ENCODE results near the gene SEH1L.
"Not testable (repeated sequence)": the region's sequence is repeated elsewhere in the genome, so short reads cannot be mapped to it uniquely, and the experiment has no call there.

Gene SEH1L

DNA sequence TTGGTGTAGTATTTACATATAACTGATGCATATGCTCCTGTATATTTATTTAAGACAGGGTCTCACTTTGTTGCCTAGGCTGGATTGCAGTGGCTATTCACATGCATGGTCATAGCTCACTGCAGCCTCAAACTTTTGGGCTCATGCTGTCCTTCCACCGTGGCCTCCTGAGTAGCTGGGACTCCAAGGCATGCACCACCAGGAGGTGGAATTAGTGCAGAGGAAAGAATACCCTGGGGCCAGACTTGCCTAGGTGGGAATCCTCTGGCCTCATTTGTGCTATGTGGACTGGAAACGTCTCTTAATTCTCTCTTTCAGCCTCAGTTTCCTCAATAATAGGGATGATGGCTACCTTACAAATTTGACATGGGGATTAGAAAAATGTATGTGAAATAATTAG, 45.6 kb downstream of the SEH1L start:
- H3K27me3 ChIP-seq (ENCODE audit: control insufficient read depth in 2 of 2, insufficient read depth in 2 of 2, low read length in 2 of 2), result no peaks in the 10 kb centered on the region
- H3K9me3 ChIP-seq (ENCODE audit: control insufficient read depth in 2 of 2, low read length in 2 of 2), result no peaks in the 10 kb centered on the region
- no peak overlapping the region for H3K4me3 ChIP-seq (ENCODE audit: low read length in 2 of 2)
- H3K4me1 ChIP-seq (ENCODE audit: control insufficient read depth in 2 of 2, insufficient read depth in 2 of 2, low read length in 2 of 2), result peaks cover 7 to 17% of the 10 kb centered on the region in 2 donors
- no peak overlapping the region for H3K9ac ChIP-seq (ENCODE audit: low read depth in 1 of 2, low read length in 2 of 2)
- H3K36me3 ChIP-seq (ENCODE audit: control insufficient read depth in 2 of 2, insufficient read depth in 2 of 2, low read length in 2 of 2), result peaks cover 0 to 4% of the 10 kb centered on the region in 2 donors
- no peak overlapping the region for H3K27ac ChIP-seq (ENCODE audit: low read depth in 2 of 2, low read length in 2 of 2)

GRCh38 chr18:12995424-12995823, 47.6 kb downstream of the SEH1L start:
- Histone ChIP-seq H3K36me3 (ENCODE audit: control insufficient read depth in 2 of 2, insufficient read depth in 2 of 2, low read length in 2 of 2) (peaks cover 0 to 6% of the 10 kb centered on the region in 2 donors), H3K27me3 (ENCODE audit: control insufficient read depth in 2 of 2, insufficient read depth in 2 of 2, low read length in 2 of 2) (no peaks in the 10 kb centered on the region), H3K4me3 (ENCODE audit: low read length in 2 of 2) (no peak overlapping the region), H3K9me3 (ENCODE audit: control insufficient read depth in 2 of 2, low read length in 2 of 2) (no peaks in the 10 kb centered on the region), H3K9ac (ENCODE audit: low read depth in 1 of 2, low read length in 2 of 2) (no peak overlapping the region), H3K27ac (ENCODE audit: low read depth in 2 of 2, low read length in 2 of 2) (no peak overlapping the region), H3K4me1 (ENCODE audit: control insufficient read depth in 2 of 2, insufficient read depth in 2 of 2, low read length in 2 of 2) (peaks cover 7 to 14% of the 10 kb centered on the region in 2 donors)

GRCh38 chr18:12995952-12996477, 48.2 kb downstream of the SEH1L start:
- no peaks in the 10 kb centered on the region for H3K9me3 ChIP-seq (ENCODE audit: control insufficient read depth in 2 of 2, low read length in 2 of 2)
- H3K4me1 ChIP-seq (ENCODE audit: control insufficient read depth in 2 of 2, insufficient read depth in 2 of 2, low read length in 2 of 2), result peaks cover 7 to 10% of the 10 kb centered on the region in 2 donors
- H3K36me3 ChIP-seq (ENCODE audit: control insufficient read depth in 2 of 2, insufficient read depth in 2 of 2, low read length in 2 of 2), result peaks cover 0 to 7% of the 10 kb centered on the region in 2 donors
- H3K27me3 ChIP-seq (ENCODE audit: control insufficient read depth in 2 of 2, insufficient read depth in 2 of 2, low read length in 2 of 2), result no peaks in the 10 kb centered on the region
- no peak overlapping the region for H3K27ac ChIP-seq (ENCODE audit: low read depth in 2 of 2, low read length in 2 of 2)
- no peak overlapping the region for H3K9ac ChIP-seq (ENCODE audit: low read depth in 1 of 2, low read length in 2 of 2)
- H3K4me3 ChIP-seq (ENCODE audit: low read length in 2 of 2), result no peak overlapping the region

DNA sequence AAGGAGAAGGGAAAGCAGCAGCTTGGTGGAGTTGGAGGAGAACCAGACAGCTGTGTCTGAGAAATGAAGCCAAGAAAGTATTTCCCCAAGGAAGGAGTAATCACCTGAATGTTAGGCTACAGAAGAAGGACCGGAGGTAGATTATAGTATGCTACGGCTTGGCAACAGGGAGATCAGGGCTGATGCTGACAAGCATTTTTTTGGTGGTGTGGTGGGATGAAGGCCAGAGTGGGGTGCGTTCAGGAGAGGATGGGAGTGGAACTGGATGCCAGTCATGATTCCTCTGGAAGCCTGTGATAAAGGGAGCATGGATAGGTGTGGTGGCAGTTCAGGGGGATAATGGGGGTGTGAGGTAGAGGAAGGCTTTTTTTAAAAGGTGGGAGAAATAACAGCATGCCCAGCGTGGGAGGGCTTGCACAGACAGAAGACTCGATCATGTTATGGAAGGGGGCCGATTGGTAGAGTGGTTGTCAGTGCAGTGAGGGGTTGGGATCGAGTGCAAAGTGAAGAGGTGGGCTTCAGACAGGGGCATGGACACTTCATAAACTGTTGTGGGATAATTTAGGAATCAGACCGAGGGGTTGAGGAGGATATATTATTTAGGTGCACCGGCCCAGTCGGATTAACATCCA, 49.0 kb downstream of the SEH1L start:
- H3K9ac ChIP-seq (ENCODE audit: low read depth in 1 of 2, low read length in 2 of 2), result no peak overlapping the region
- no peak overlapping the region for H3K27ac ChIP-seq (ENCODE audit: low read depth in 2 of 2, low read length in 2 of 2)
- H3K9me3 ChIP-seq (ENCODE audit: control insufficient read depth in 2 of 2, low read length in 2 of 2), result no peaks in the 10 kb centered on the region
- H3K4me3 ChIP-seq (ENCODE audit: low read length in 2 of 2), result no peak overlapping the region
- H3K4me1 ChIP-seq (ENCODE audit: control insufficient read depth in 2 of 2, insufficient read depth in 2 of 2, low read length in 2 of 2), result peaks cover 7 to 10% of the 10 kb centered on the region in 2 donors
- no peaks in the 10 kb centered on the region for H3K27me3 ChIP-seq (ENCODE audit: control insufficient read depth in 2 of 2, insufficient read depth in 2 of 2, low read length in 2 of 2)
- peaks cover 3 to 9% of the 10 kb centered on the region in 2 donors for H3K36me3 ChIP-seq (ENCODE audit: control insufficient read depth in 2 of 2, insufficient read depth in 2 of 2, low read length in 2 of 2)

DNA sequence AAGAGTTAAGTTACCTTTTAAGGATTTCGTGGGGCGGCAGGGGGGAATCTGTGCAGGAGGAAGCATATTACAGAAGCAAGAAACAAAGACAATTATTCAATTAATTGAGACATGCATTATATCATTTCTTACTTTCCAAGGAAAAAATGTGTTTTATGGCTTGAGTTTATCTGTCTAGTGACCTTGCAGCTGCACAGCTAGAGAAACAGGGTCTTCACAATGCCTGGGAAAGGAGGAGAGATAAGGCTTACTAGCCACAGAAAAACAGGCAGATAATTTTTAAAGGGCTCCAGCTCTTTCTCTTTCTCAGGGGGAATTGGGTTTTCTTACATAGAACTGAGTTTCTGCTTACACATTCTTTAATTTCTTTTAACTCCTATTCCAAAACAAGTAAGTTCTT, 49.5 kb downstream of the SEH1L start:
- H3K4me3 ChIP-seq (ENCODE audit: low read length in 2 of 2); H3K4me1 ChIP-seq (ENCODE audit: control insufficient read depth in 2 of 2, insufficient read depth in 2 of 2, low read length in 2 of 2); H3K9ac ChIP-seq (ENCODE audit: low read depth in 1 of 2, low read length in 2 of 2); H3K9me3 ChIP-seq (ENCODE audit: control insufficient read depth in 2 of 2, low read length in 2 of 2); H3K27ac ChIP-seq (ENCODE audit: low read depth in 2 of 2, low read length in 2 of 2); H3K27me3 ChIP-seq (ENCODE audit: control insufficient read depth in 2 of 2, insufficient read depth in 2 of 2, low read length in 2 of 2); H3K36me3 ChIP-seq (ENCODE audit: control insufficient read depth in 2 of 2, insufficient read depth in 2 of 2, low read length in 2 of 2): not testable (repeated sequence)

GRCh38 chr18:12998332-12999060, 50.7 kb downstream of the SEH1L start:
- Histone ChIP-seq H3K4me1 (ENCODE audit: control insufficient read depth in 2 of 2, insufficient read depth in 2 of 2, low read length in 2 of 2) (no peaks in the 10 kb centered on the region), H3K4me3 (ENCODE audit: low read length in 2 of 2) (no peak overlapping the region), H3K9me3 (ENCODE audit: control insufficient read depth in 2 of 2, low read length in 2 of 2) (no peaks in the 10 kb centered on the region), H3K36me3 (ENCODE audit: control insufficient read depth in 2 of 2, insufficient read depth in 2 of 2, low read length in 2 of 2) (peaks cover 3 to 9% of the 10 kb centered on the region in 2 donors), H3K27ac (ENCODE audit: low read depth in 2 of 2, low read length in 2 of 2) (no peak overlapping the region), H3K9ac (ENCODE audit: low read depth in 1 of 2, low read length in 2 of 2) (no peak overlapping the region), H3K27me3 (ENCODE audit: control insufficient read depth in 2 of 2, insufficient read depth in 2 of 2, low read length in 2 of 2) (no peaks in the 10 kb centered on the region)

DNA sequence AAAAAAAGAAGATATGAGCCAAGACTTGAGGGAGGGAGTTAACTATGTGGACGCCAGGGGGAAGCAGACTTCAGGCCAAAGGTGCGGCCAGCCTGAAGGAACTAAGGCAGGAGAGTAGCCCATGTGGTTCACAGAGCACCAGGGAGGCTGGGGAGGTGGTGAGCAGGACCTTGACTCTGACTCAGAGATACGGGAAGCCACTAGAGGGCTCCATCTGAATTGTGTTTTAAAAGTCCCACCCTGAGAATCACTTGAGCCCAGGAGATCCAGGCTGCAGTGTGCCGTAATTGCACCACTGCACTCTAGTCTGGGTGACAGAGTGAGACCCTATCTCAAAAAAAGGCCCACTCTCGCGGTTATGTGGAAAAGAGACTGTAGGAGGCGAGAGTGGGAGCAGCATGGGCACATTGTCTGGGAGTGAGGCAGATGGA, 55.7 kb downstream of the SEH1L start:
- Histone ChIP-seq H3K27ac (ENCODE audit: low read depth in 2 of 2, low read length in 2 of 2) (no peak overlapping the region), H3K4me3 (ENCODE audit: low read length in 2 of 2) (no peak overlapping the region), H3K9ac (ENCODE audit: low read depth in 1 of 2, low read length in 2 of 2) (no peak overlapping the region), H3K36me3 (ENCODE audit: control insufficient read depth in 2 of 2, insufficient read depth in 2 of 2, low read length in 2 of 2) (peaks cover 16 to 19% of the 10 kb centered on the region in 2 donors), H3K4me1 (ENCODE audit: control insufficient read depth in 2 of 2, insufficient read depth in 2 of 2, low read length in 2 of 2) (no peaks in the 10 kb centered on the region), H3K9me3 (ENCODE audit: control insufficient read depth in 2 of 2, low read length in 2 of 2) (no peaks in the 10 kb centered on the region), H3K27me3 (ENCODE audit: control insufficient read depth in 2 of 2, insufficient read depth in 2 of 2, low read length in 2 of 2) (no peaks in the 10 kb centered on the region)

DNA sequence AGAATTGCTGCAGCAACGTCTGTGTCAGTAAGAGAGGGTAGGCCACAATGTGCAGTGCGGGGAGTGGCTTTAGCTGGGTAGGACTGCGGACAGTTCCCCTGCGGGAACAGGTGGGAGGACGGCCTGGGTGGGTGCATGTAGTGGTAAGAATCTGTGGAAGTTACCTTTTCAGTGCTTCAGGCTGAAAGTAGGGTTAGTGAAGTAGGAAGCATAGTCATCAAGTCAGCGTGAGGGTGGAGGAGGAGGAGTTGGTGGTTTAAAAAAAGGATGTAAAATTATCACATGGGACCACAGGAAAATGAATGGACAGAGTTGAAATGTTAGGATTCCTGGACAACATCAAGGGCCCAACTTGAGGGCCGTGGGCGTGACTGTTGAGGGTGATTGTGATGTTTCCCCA, 56.6 kb downstream of the SEH1L start:
- Histone ChIP-seq H3K9ac (ENCODE audit: low read depth in 1 of 2, low read length in 2 of 2) (no peak overlapping the region), H3K4me1 (ENCODE audit: control insufficient read depth in 2 of 2, insufficient read depth in 2 of 2, low read length in 2 of 2) (no peaks in the 10 kb centered on the region), H3K36me3 (ENCODE audit: control insufficient read depth in 2 of 2, insufficient read depth in 2 of 2, low read length in 2 of 2) (peaks cover 24 to 28% of the 10 kb centered on the region in 2 donors), H3K4me3 (ENCODE audit: low read length in 2 of 2) (no peak overlapping the region), H3K9me3 (ENCODE audit: control insufficient read depth in 2 of 2, low read length in 2 of 2) (no peaks in the 10 kb centered on the region), H3K27ac (ENCODE audit: low read depth in 2 of 2, low read length in 2 of 2) (no peak overlapping the region), H3K27me3 (ENCODE audit: control insufficient read depth in 2 of 2, insufficient read depth in 2 of 2, low read length in 2 of 2) (no peaks in the 10 kb centered on the region)

GRCh38 chr18:13005289-13005688, 57.5 kb downstream of the SEH1L start:
- H3K27ac ChIP-seq (ENCODE audit: low read depth in 2 of 2, low read length in 2 of 2), result no peak overlapping the region
- no peak overlapping the region for H3K4me3 ChIP-seq (ENCODE audit: low read length in 2 of 2)
- H3K36me3 ChIP-seq (ENCODE audit: control insufficient read depth in 2 of 2, insufficient read depth in 2 of 2, low read length in 2 of 2), result peaks cover 25 to 31% of the 10 kb centered on the region in 2 donors
- no peaks in the 10 kb centered on the region for H3K27me3 ChIP-seq (ENCODE audit: control insufficient read depth in 2 of 2, insufficient read depth in 2 of 2, low read length in 2 of 2)
- H3K4me1 ChIP-seq (ENCODE audit: control insufficient read depth in 2 of 2, insufficient read depth in 2 of 2, low read length in 2 of 2), result no peaks in the 10 kb centered on the region
- H3K9me3 ChIP-seq (ENCODE audit: control insufficient read depth in 2 of 2, low read length in 2 of 2), result no peaks in the 10 kb centered on the region
- no peak overlapping the region for H3K9ac ChIP-seq (ENCODE audit: low read depth in 1 of 2, low read length in 2 of 2)

GRCh38 chr18:13006531-13007247, 58.9 kb downstream of the SEH1L start:
- H3K36me3 ChIP-seq (ENCODE audit: control insufficient read depth in 2 of 2, insufficient read depth in 2 of 2, low read length in 2 of 2), result peaks cover 25 to 28% of the 10 kb centered on the region in 2 donors
- no peak overlapping the region for H3K4me3 ChIP-seq (ENCODE audit: low read length in 2 of 2)
- no peak overlapping the region for H3K9ac ChIP-seq (ENCODE audit: low read depth in 1 of 2, low read length in 2 of 2)
- no peaks in the 10 kb centered on the region for H3K27me3 ChIP-seq (ENCODE audit: control insufficient read depth in 2 of 2, insufficient read depth in 2 of 2, low read length in 2 of 2)
- no peaks in the 10 kb centered on the region for H3K9me3 ChIP-seq (ENCODE audit: control insufficient read depth in 2 of 2, low read length in 2 of 2)
- no peaks in the 10 kb centered on the region for H3K4me1 ChIP-seq (ENCODE audit: control insufficient read depth in 2 of 2, insufficient read depth in 2 of 2, low read length in 2 of 2)
- H3K27ac ChIP-seq (ENCODE audit: low read depth in 2 of 2, low read length in 2 of 2), result no peak overlapping the region
